ENCODE measurements around the gene ARHGAP31.

ARHGAP31 gene

GRCh38 chr3:119396870-119397269, 102.7 kb downstream of the ARHGAP31 start:
- no peak for FAIRE-seq

- FAIRE-seq = no peak
These were observed 106.3 kb downstream of the ARHGAP31 start for GRCh38 chr3:119400466-119400865.

GRCh38 chr3:119401069-119401468, 106.9 kb downstream of the ARHGAP31 start:
- no peak for FAIRE-seq

DNA sequence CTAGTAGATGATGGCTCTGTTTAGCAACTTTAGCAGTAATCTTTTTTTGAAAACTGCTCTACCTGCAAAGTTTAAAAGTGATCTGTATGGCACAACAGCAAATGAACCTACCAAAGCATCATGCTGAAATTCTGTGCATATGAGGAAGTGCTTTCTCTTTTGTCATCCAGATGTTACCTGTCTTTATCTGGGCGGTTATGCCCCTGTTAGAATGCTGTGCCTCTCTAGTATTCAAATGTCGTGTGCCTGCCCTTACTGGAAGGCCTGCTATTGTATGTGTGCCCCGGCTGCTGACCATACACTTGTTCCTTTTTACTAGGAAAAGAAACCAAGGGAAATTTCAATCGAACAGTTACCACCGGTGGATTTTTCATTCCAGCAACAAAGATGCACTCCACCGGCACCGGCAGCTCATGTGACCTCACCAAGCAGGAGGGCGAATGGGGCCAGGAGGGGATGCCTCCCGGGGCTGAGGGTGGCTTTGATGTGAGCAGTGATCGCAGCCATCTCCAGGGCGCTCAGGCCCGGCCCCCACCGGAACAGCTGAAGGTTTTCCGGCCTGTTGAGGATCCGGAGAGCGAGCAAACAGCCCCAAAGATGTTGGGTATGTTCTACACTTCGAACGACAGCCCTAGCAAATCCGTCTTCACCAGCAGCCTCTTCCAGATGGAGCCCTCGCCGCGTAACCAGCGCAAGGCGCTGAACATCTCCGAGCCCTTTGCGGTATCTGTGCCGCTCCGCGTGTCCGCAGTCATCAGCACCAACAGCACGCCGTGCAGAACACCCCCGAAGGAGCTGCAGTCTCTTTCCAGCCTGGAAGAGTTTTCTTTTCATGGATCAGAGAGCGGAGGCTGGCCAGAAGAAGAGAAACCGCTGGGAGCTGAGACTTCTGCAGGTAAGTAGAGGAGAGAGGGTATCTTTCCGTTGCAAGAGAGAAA, 107.6 kb downstream of the ARHGAP31 start:
- no peak for FAIRE-seq

DNA sequence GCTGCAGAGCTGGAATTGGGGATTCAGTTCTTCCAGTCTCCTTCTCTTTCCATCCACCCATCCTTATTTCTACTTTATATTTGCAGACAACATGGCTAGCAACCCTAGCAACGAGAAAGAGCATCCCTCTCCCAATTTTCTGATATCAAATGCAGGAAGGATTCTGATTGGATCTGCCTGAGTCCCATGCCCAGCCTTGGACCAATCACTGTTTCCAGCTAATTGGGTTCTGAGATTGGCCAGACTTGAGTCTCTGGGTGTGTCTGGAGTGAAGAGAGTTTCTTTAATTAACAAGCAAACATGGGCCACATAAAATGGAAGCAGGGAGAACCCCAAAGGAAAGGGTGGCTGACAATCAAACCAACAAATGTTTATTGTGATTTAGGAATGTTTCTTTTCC, 108.6 kb downstream of the ARHGAP31 start:
- no peak for FAIRE-seq

GRCh38 chr3:119403201-119403600, 109.0 kb downstream of the ARHGAP31 start:
- no peak for FAIRE-seq

DNA sequence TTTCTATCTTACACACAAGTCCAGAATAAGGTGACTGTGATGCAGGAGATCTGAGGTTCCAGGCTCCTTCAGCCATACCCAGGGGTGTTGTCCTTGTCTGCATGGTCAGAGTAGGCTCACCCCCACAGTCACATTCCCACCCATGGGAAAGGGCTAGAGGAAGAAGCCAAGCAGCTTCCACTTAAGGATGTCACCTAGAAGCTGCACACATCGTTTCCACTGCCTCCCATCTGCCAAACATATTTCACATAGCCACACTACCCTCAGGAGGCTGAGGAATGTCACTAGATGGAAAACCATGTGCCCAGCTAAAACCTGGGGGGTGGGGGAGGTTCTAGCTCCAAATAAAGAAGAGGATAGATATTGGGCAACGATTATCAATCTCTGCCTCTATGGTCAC, 111.1 kb downstream of the ARHGAP31 start:
- FAIRE-seq = no peak

DNA sequence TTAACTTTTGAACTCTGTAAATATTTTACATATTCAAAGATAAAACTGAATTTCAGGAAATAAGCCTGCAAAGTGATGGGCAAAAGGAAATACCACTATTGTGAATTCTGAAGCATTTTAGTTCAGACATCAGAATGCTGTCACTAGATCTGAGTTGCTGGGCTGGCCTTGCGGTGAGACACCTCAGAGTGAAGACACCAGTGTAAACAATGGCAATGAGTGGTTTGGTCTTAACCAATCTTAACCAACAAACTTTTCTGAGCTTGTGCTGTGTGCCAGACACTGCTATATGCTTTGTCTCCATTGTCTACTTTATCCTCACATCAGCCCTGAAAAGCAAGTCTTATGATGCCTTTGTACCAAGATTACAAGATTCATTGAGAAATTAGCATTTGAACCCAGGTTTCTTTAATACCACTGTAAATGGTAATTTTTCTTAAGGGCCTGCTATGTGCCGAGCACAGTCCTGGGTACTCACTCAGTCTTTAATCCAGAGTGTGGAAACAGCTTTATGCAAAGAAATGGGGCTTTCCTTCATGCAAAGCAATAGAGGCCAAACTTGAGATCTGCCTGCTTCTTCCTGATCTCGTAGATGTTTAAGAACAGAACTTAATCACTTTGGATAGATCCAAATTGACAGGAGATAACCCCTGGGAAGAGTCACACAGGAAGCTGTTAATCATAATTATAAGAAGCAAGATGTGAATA, 114.2 kb downstream of the ARHGAP31 start:
- no peak for FAIRE-seq

GRCh38 chr3:119409844-119410243, 115.7 kb downstream of the ARHGAP31 start:
- no peak for FAIRE-seq

GRCh38 chr3:119413603-119414280, 119.6 kb downstream of the ARHGAP31 start:
- FAIRE-seq = no peak

GRCh38 chr3:119416873-119417272, 122.7 kb downstream of the ARHGAP31 start:
- FAIRE-seq = no peak

DNA sequence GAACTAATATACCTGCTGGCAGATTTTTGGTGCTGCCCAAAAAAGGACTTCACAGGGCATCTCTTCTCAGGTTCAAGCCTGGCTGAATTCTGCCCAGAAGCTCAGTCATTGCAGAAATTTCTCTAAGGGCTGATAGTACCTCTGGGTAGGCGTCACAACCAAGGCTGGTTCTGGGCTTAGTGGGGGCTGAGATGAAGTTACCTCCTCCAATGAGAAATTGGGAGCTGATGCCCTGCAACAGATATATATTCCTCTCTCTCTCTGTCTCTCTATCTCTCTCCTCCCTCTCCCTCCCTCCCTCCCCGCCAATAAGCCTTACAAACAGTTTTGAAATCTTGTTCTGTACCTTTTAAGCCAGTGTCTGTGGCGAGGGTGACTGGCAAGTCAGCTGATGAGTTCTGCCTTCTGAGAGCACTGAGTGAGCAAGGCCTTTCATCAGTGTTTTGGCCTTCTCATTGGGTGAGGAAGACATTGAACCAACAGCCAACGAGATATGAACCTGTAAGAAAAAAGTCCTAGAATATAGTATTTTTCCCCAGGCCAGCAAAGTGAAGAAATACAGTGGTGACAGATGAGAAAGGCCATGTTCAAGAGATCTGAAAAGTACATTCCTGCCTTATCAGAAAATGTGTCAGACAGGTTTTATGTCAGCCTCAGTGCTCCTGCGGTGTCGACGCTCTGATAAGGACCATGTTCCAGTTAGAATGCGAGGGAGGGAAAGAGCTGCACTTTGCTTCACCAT, 123.8 kb downstream of the ARHGAP31 start:
- FAIRE-seq = no peak

DNA sequence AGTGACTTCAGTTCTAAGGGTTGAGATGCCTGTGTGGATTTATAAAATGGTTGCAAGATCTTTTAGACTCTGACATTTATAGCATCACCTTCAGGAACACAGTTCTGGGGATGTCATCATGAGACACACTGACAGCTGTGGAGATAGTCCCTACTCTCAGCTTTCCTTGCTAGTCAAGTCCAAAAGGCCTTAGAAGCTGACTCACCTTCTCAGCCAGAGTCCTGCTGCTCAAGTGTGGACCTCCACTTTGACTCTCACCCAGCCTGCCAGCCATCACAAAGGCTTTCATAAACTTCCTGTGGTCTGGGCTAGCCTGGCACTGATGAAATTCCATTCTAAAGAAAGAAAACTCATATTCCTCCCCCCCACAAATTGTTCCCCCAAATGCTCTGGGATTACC, 124.5 kb downstream of the ARHGAP31 start:
- no peak for FAIRE-seq

DNA sequence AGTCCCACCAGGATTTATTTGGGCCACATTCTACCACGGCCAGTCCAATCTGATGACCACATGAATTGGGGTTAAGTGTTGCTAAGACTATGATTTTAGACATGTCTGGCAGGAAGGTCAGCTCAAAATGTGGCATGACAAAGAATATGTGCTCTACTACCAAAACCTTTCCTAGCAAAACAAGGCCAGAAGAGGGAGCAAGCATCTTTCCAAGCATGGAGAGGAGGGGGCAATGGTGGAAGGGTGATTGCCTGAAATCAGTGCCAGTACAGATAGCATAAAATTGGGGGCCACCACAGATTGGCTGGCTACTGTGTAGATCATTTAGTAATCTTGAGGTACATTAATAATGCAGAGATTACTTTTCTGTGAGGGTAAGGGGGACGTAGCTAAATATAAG, 126.0 kb downstream of the ARHGAP31 start:
- no peak for FAIRE-seq

DNA sequence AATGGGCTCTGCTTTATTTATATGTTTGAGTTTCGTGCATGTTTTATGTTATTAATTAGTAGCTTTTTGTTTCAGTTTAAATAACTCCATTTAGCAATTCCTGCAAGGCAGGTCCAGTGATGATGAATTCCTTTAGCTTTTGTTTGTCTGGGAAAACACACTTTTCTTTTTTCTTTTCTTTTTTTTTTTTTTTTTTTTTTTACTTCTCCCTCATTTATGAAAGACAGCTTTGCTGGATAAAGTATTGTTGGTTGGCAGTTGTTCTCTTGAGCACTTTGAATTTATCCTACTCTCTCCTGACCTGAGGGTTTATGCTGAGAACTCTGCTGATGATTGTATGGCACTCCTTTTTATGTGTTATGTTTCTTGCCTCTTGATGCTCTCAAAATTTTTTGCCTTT, 133.5 kb downstream of the ARHGAP31 start:
- FAIRE-seq = no peak

DNA sequence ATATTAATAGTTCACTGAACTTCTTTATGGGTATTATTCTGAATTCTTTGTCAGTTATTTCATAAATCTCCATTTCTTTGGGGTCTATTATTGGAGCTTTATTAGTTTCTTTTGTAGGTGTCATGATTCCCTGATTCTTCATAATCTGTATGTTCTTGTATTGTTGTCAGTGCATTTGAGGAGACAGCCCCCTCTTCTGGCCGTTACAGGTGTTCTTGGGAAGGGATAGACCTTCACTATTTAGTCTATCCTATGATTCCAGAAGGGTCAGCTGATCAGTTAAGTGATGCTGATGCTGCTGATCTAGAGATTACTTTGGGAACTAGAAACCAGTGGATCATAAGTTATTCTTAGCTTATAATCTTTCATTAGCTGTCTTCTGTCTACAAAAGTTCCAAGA, 134.4 kb downstream of the ARHGAP31 start:
- no peak for FAIRE-seq

GRCh38 chr3:119433613-119434325, 139.6 kb downstream of the ARHGAP31 start:
- no peak for FAIRE-seq

GRCh38 chr3:119434703-119435102, 140.5 kb downstream of the ARHGAP31 start:
- no peak for FAIRE-seq

GRCh38 chr3:119436977-119437376, 142.8 kb downstream of the ARHGAP31 start:
- no peak for FAIRE-seq

- no peak for FAIRE-seq
These were observed 143.6 kb downstream of the ARHGAP31 start for GRCh38 chr3:119437691-119438258.

- no peak for FAIRE-seq
These were observed 149.0 kb downstream of the ARHGAP31 start for GRCh38 chr3:119443179-119443578.

DNA sequence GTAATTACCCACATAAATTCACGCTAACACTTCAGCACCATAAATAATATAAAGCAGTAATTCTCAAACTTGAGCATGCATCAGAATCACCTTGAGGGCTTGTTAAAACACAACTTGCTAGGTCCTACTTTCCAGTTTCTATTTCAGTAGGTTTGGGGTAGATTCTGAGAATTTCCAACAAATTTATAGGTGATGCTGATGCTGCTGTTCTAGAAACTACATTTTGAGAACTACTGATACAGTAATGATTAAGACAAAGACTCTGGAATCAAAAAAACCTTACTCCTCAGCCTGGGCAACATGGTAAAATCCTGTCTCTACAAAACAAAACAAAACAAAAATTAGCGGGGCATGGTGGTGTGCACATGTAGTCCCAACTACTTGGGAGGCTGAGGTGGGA, 150.4 kb downstream of the ARHGAP31 start:
- FAIRE-seq = no peak

All from G401.6 (cell line).